DMS153 treated with DMSO at 0.1 percent for 48 hours (cell line): ENCODE data around the gene LRRC17.
"Not testable (repeated sequence)": the region's sequence is repeated elsewhere in the genome, so short reads cannot be mapped to it uniquely, and the experiment has no call there.

Experiments used
- DNase-seq: peaks from one replicate; lab custom pipeline; 2025; ENCODE audit not compliant: unreplicated experiment; lab: John Stamatoyannopoulos, UW

The LRRC17 gene

GRCh38 chr7:102897211-102897631 lies 15.6 kb upstream of the LRRC17 start:
- no peak for DNase-seq

GRCh38 chr7:102897856-102898531 lies 14.8 kb upstream of the LRRC17 start:
- DNase-seq = no peak

DNA sequence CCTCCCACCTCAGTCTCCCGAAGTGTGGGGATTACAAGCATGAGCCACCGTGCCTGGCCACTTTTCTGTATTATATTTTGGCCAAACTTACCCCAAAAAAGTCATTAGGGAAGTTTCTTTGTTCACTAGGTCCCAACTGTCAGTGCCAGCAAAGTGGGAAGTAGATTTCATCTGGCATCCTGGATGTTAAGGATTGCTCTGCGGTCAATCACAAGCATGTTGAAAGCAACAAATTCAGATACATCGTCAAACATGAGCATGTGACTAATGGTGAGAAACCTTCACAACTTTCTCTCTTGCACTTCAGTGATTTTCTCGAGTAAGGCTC lies 14.3 kb upstream of the LRRC17 start:
- no peak for DNase-seq

- DNase-seq = not testable (repeated sequence)
Observed at GRCh38 chr7:102902052-102902451, 10.7 kb upstream of the LRRC17 start.

GRCh38 chr7:102903576-102903975 lies 9.2 kb upstream of the LRRC17 start:
- DNase-seq = not testable (repeated sequence)

DNA sequence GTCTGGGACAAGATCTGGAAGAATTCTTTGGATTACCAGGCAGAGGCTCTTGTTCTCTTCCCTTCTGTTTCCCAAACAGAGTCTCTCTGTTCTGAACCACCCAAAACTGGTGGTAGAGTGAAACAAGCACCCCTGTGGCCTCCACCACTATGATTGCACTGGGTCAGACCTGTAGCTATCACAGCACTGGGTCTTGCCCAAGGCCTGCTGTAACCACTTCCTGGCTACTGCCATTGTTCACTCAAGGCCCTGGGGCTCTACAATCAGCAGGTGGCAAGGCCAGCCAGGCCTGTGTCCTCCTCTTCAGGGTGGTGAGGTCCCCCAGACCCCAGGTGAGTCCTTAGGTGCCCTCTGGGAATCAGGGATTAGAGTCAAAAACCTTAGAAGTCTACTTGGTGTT lies 4.1 kb upstream of the LRRC17 start:
- no peak for DNase-seq

- DNase-seq = no peak
Observed at GRCh38 chr7:102913826-102914225, 1.0 kb downstream of the LRRC17 start.

DNA sequence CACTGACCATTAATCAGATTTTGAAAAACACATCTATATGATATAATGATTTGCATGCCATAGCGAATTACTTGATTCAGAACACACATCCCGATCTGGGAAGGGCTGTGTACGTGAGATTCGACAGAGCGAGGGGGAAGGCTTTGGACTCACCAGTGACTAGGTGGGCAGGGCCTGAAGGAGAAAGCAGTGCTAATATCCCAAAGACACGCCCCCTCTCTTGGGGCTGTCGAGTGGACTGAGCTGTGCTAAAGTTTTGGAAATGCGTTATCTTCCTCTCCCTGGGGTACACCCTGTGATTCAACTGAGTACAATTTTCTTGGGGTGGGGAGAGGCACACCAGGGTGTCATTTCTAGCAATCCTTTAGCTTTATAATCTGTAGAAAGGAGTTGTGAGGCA lies 1.8 kb downstream of the LRRC17 start:
- DNase-seq = no peak

GRCh38 chr7:102916426-102916825 lies 3.6 kb downstream of the LRRC17 start:
- DNase-seq = no peak

GRCh38 chr7:102916881-102917280 lies 4.1 kb downstream of the LRRC17 start:
- no peak for DNase-seq

- DNase-seq = no peak
Observed at GRCh38 chr7:102917436-102918353, 4.9 kb downstream of the LRRC17 start.

DNA sequence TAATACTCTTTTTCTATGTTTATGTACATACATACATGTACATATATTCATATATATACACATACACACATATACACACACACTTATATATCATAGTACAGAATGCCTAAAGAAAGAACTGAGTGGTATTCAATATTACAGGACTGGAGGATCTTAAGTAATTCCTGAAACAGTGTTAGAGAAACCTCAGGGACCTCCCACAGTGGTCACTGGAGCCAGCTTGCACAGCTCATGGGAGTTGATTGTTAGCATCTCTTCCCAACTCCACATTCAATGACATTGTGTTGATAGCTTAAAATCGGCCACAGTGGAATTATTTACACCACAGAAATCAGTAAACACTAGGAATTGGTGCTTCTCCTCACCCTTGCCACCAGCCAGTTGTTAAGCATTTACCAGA lies 6.0 kb downstream of the LRRC17 start:
- DNase-seq = no peak

DNA sequence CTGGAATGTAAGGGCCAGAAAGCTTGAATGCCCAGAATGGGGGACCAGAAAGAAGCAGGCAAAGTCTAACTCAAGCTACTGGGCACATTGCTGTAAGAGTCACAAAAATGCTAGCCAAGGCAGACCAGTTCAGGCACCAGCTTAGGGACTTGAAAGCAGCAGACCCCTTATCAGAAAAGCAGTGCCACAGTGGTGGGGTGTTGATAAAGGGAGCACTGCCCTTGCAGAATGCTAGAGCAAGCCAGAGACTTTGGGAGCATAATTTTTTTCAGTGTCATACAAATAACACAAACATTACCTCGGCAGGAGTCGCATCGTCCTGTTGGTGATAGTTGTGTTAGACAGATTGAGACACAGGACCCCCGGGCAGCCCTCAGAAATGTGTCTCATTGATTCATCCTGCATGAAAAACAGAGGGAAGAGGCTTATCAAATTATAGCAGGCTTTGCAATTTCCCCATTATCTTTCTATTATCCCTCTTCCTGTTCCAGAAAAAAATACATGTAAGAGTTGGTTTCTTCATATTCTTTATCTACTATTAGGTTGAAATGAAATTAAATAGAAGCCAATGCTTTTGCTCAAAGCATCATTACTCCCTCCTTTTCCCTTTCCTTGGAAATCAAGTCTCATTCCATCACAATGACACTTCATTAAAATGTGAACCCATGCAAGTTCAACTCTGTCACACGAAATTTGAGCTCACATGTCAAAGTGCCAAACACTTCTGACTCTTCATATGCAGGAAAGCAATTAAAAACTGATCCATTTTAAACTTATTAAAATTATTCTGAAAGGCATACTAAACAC lies 13.4 kb downstream of the LRRC17 start:
- DNase-seq = no peak

GRCh38 chr7:102926783-102927140 lies 14.0 kb downstream of the LRRC17 start:
- DNase-seq = no peak

DNA sequence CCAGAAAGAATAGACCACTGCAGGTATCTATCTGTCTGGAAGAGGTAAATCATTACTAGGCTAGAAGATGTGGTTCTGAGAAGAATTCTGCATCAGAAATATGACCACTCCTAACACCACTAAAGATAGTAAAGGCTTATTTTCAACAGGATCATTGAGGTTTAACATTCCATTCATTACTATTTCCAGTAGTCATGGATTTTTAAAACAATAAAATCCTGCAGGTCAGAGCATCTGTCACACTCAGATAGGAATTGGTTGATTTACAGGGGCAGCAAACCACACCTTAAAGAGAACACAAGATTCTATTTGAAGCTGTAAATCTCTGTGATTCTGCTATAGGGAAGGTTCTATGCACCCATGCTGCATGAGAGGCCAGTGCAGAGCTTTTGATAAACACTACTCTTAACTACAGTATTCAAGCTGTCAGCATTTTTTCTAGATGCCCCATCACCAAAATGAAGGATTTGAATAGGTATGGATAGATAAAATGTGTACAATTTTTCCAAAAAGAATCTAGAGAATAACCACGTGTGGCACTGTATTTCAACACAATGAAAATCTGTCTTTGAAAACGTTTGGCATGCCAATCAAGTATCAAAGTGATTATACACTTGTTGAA lies 14.6 kb downstream of the LRRC17 start:
- DNase-seq = no peak

DNA sequence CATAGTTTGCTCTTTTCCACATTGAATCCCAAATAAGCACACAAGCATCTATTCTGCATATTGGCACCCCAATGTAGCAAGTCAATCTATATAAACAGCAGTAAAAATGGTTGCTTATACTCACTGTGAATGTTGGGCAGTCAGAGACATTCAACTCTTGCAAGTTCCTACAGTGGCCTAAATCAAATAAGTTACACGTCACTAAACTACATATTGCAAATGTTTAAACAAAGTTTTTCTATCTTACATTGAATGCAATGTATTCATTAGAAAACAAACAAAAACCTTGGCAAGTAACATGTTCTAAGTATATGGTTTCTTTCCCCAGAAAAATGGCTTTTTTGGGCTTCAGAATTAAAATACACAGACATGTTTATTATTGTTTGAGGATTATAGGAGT lies 19.0 kb downstream of the LRRC17 start:
- no peak for DNase-seq

GRCh38 chr7:102933763-102934162 lies 21.0 kb downstream of the LRRC17 start:
- no peak for DNase-seq

GRCh38 chr7:102934239-102934638 lies 21.4 kb downstream of the LRRC17 start:
- DNase-seq = no peak

GRCh38 chr7:102934701-102935100 lies 21.9 kb downstream of the LRRC17 start:
- no peak for DNase-seq

DNA sequence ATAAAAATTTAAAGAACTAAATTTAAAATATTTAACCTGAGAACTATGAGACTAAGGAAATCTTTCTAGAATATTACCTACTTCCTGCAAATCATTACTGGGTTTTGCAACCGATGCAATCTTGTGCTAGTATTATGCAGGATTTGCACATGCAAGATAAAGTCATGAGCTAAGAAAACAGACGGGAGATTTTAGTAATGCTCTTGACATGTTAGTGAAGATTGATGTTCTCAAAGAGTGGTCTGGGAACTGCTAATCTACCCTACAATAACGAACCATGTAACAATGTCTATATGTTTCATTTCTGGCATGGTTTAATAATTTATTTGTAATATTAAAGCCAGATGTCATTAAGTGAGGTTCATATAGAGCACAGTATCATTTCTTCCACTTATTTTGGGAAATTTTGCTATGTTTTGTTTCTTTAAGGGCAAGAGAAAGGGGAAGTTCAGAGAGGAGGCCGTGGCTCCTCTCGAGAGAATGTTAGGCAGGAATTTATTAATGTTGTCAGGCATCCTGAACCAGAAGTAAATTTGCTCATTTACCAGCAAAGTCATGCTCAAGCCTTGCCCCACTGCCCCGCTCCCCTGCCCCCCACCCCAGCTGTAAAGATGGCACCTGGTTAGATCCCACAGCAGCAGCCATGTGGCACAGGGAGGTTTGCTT lies 22.8 kb downstream of the LRRC17 start:
- no peak for DNase-seq

- no peak for DNase-seq
Observed at GRCh38 chr7:102938679-102939078, 25.9 kb downstream of the LRRC17 start.
